Placental pericyte (primary cell): Measurements from ENCODE around the gene FKBP7. TPM values are rescaled to one million over a fixed set of nuclear protein-coding genes. Genes with fewer than 3 reads are reported as not detected.

Experiments
- total RNA-seq: library from RNA; depleted of rRNA; stranded (reverse); fragments of >200 nt; gene quantifications from 2 replicates; pipeline ENCODE4 v1.2.3, GENCODE V29; 2012

FKBP7 gene
- 19.6 and 25.4 TPM in 2 replicates for total RNA-seq

DNA sequence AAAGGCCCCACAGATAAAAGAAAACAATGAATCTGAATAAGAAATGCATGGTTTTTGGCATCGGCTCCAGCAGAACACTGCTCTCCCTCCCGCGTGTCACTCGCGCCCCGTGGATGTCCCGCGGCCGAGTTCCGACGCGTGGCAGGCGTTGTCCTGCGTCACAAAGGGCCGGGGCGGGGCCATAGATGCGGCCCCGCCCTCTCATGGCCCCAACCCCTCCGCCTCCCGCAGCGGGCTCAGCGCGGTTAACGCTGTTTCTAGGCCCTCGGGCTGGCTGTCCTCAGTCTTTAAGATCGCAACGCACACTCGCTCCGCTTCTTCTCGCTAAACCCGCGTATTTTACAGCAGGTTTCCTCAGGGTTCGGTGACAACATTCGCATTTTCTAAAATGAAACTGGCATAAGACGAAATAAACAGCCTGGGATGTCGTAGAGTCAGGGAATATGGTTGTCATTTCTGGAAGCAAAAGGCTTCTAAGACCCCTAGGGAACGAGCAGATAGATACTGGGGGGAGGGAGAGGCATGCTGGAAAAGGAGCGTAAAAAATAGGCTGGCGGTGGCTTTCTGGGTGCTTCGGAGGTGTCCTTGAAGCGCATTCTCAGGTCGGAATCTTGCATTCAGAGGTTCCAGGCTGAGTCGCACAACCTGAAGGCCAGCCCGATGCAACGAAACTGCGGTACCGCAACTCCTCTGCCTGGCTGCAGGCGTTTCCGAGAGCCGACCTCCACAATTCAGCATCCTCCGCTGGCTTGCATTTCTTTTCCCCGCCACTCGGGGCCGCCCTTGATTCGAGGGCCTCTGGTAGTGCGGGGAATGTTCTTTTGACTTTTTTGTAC is at the start of gene FKBP7:
Gene FKBP7 (minus strand): TSS at position 162 of the 836 bp plus-strand sequence. CDS start 101 bp downstream, at position 61.

GRCh38 chr2:178480227-178481181 is 2.1 kb upstream of the FKBP7 start, which contains the start of gene PLEKHA3:
PLEKHA3 (plus strand) TSS chr2:178480457; CDS start chr2:178480870, 413 bp downstream.

GRCh38 chr2:178450774-178451525 is 27.4 kb downstream of the FKBP7 start, which contains the start of the genes PJVK and PRKRA:
PJVK (plus strand) TSS chr2:178451378; CDS start chr2:178453410, 2,032 bp downstream.
PRKRA (minus strand) TSS chr2:178451175; CDS start chr2:178451030, 145 bp downstream.

Other genes starting within 250 kb of the FKBP7 start
- gene PRKRA, start 27.4 kb downstream of the FKBP7 start, total RNA-seq, result 46.2 and 52.0 TPM in 2 replicates
- gene PJVK, start 27.2 kb downstream of the FKBP7 start, total RNA-seq, result 0.72 and 1.5 TPM in 2 replicates
- gene PLEKHA3, start 1.9 kb upstream of the FKBP7 start, total RNA-seq, result 7.4 and 9.4 TPM in 2 replicates